A172 (cell line): ENCODE results near the gene HMG20B. TPM values are rescaled to one million over a fixed set of nuclear protein-coding genes. Genes with fewer than 3 reads are reported as not detected.
"Not testable (repeated sequence)": the region's sequence is repeated elsewhere in the genome, so short reads cannot be mapped to it uniquely, and the experiment has no call there.

Source experiments
- DNase-seq: peaks from one replicate; pipeline ENCODE4 v3.0.0-alpha.2; 2015; ENCODE audit warnings: low spot score
- total RNA-seq: library from RNA; depleted of rRNA; stranded (reverse); fragments of >200 nt; shearing (Covaris generic); gene quantifications from 2 replicates; pipeline ENCODE4 v1.2.3, GENCODE V29; 2014

The HMG20B gene
- total RNA-seq, 1 experiment from 2014 or later, result 260 TPM

- DNase-seq, result not testable (repeated sequence)
Observed at GRCh38 chr19:3584036-3584802, 11.5 kb downstream of the HMG20B start.

GRCh38 chr19:3585301-3586126, 12.8 kb downstream of the HMG20B start, which contains the start of gene GIPC3:
TSS of gene GIPC3 (plus strand) at chr19:3585478. CDS start at chr19:3585598, 120 bp downstream.
- no peak for DNase-seq

GRCh38 chr19:3586127-3586626, 13.4 kb downstream of the HMG20B start:
- no peak for DNase-seq

GRCh38 chr19:3586707-3587346, 14.1 kb downstream of the HMG20B start:
- no peak for DNase-seq

- DNase-seq, result no peak
Observed at GRCh38 chr19:3589439-3589838, 16.7 kb downstream of the HMG20B start.

- DNase-seq, result no peak
Observed at GRCh38 chr19:3589949-3590348, 17.2 kb downstream of the HMG20B start.

GRCh38 chr19:3590991-3591659, 18.4 kb downstream of the HMG20B start:
- DNase-seq, result no peak

GRCh38 chr19:3591876-3592613, 19.3 kb downstream of the HMG20B start:
- DNase-seq, result no peak

GRCh38 chr19:3593156-3593555, 20.4 kb downstream of the HMG20B start:
- no peak for DNase-seq

- no peak for DNase-seq
Observed at GRCh38 chr19:3595521-3596061, 22.8 kb downstream of the HMG20B start.

GRCh38 chr19:3599776-3600187, 27.0 kb downstream of the HMG20B start:
- no peak for DNase-seq

GRCh38 chr19:3601021-3601420, 28.3 kb downstream of the HMG20B start:
- no peak for DNase-seq

GRCh38 chr19:3603121-3603811, 30.5 kb downstream of the HMG20B start:
- DNase-seq, result peak; percentile 55

- DNase-seq, result no peak
Observed at GRCh38 chr19:3604227-3604986, 31.7 kb downstream of the HMG20B start.

GRCh38 chr19:3604987-3605343, 32.2 kb downstream of the HMG20B start:
- DNase-seq, result no peak

GRCh38 chr19:3605361-3605760, 32.6 kb downstream of the HMG20B start:
- DNase-seq, result no peak

- no peak for DNase-seq
Observed at GRCh38 chr19:3605770-3606169, 33.0 kb downstream of the HMG20B start.

- DNase-seq, result peak; percentile 28
Observed at GRCh38 chr19:3606174-3606689, 33.5 kb downstream of the HMG20B start.

- DNase-seq, result peak; percentile 67
Observed at GRCh38 chr19:3606690-3607289, 34.0 kb downstream of the HMG20B start, which contains the start of gene TBXA2R. TSS of gene TBXA2R (minus strand) at chr19:3606875. CDS start at chr19:3600634, 6,241 bp downstream.
